ENCODE results near the gene BCDIN3D. TPM values are rescaled to one million over a fixed set of nuclear protein-coding genes. Genes with fewer than 3 reads are reported as not detected.

BCDIN3D gene
- total RNA-seq, 4 donors from 2014 or later = 0.20 to 2.4 (median 2.0) TPM

GRCh38 chr12:49807991-49808580 is 34.8 kb downstream of the BCDIN3D start:
- intact Hi-C loops (cut with DNase I; ENCODE audit: low total_unique reads) = no loop called here
- Histone ChIP-seq H3K36me3 (no peaks in the 10 kb centered on the region), H3K27ac (peak overlapping the region in 3 of 4 donors; percentile 6 to 73 (median 68)), H3K4me3 (no peak overlapping the region), H3K27me3 (no peaks in the 10 kb centered on the region), H3K4me1 (peaks cover 5 to 21% (median 11%) of the 10 kb centered on the region in 4 donors), H3K9me3 (no peaks in the 10 kb centered on the region)
- TF ChIP-seq POLR2AphosphoS5 (IDR thresholded peaks at IDR 0.05) (no peak), EP300 (IDR thresholded peaks at IDR 0.05; ENCODE audit: low read depth) (no peak), CTCF (IDR thresholded peaks at IDR 0.05) (no peak), POLR2A (IDR thresholded peaks at IDR 0.05) (no peak)
- in situ Hi-C loops (cut with MboI; ENCODE audit: low pct_ligation_motif_present in 1 of 4, low pct_unique_long_range_greater_than_20kb in 1 of 4, low sequenced_read_pairs in 3 of 4) = no loop called here
- no peak for DNase-seq
- 88 to 92% methylated on average over 8 to 12 of the region's 12 CpGs for whole genome bisulfite sequencing, 2 donors (ENCODE audit: low coverage in 1 of 2)

DNA sequence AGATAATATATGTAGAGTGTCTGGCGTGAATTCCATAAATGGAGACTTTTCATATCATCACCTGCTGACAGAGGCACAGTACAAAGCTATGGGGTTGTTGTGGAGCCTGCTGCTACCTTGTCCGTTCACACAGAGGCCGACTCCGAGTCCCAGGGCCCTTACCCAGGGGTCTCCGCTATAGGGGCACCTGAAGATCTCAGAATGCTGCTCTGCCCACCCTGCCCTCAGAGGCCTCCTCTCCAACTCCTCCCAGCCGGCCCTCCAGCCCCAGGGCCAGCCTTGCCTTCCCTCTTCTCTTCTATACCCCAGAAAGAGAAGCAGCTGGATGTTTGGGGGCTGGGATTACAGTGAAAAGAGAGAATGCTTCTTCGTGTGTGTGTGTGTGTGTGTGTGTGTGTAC is 36.0 kb downstream of the BCDIN3D start:
- H3K4me3 ChIP-seq = no peak overlapping the region
- no peak for DNase-seq
- intact Hi-C loops (cut with DNase I; ENCODE audit: low total_unique reads) (no loop called here), in situ Hi-C loops (cut with MboI; ENCODE audit: low pct_ligation_motif_present in 1 of 4, low pct_unique_long_range_greater_than_20kb in 1 of 4, low sequenced_read_pairs in 3 of 4) (no loop called here)
- H3K9me3 ChIP-seq = no peaks in the 10 kb centered on the region
- TF ChIP-seq POLR2A (IDR thresholded peaks at IDR 0.05) (no peak), CTCF (IDR thresholded peaks at IDR 0.05) (no peak), EP300 (IDR thresholded peaks at IDR 0.05; ENCODE audit: low read depth) (no peak), POLR2AphosphoS5 (IDR thresholded peaks at IDR 0.05) (no peak)
- H3K27me3 ChIP-seq = no peaks in the 10 kb centered on the region
- peaks cover 5 to 21% (median 11%) of the 10 kb centered on the region in 4 donors for H3K4me1 ChIP-seq
- H3K27ac ChIP-seq = no peak overlapping the region
- H3K36me3 ChIP-seq = no peaks in the 10 kb centered on the region
- 79 to 83% methylated on average over 4 to 7 of the region's 7 CpGs for WGBS, 2 donors (ENCODE audit: low coverage in 1 of 2)

- no peaks in the 10 kb centered on the region for H3K36me3 ChIP-seq
- H3K4me1 ChIP-seq = peaks cover 5 to 21% (median 11%) of the 10 kb centered on the region in 4 donors
- intact Hi-C loops (cut with DNase I; ENCODE audit: low total_unique reads) (no loop called here), in situ Hi-C loops (cut with MboI; ENCODE audit: low pct_ligation_motif_present in 1 of 4, low pct_unique_long_range_greater_than_20kb in 1 of 4, low sequenced_read_pairs in 3 of 4) (no loop called here)
- no peaks in the 10 kb centered on the region for H3K9me3 ChIP-seq
- 63 to 67% methylated on average over 5 to 7 of the region's 7 CpGs for WGBS, 2 donors (ENCODE audit: low coverage in 1 of 2)
- no peak overlapping the region for H3K27ac ChIP-seq
- H3K27me3 ChIP-seq = no peaks in the 10 kb centered on the region
- no peak for DNase-seq
- H3K4me3 ChIP-seq = no peak overlapping the region
- no peak for TF ChIP-seq EP300 (IDR thresholded peaks at IDR 0.05; ENCODE audit: low read depth)
- TF ChIP-seq CTCF (IDR thresholded peaks at IDR 0.05) = no peak
- no peak for TF ChIP-seq POLR2AphosphoS5 (IDR thresholded peaks at IDR 0.05)
- TF ChIP-seq POLR2A (IDR thresholded peaks at IDR 0.05) = no peak
Observed at GRCh38 chr12:49806321-49806813, 36.5 kb downstream of the BCDIN3D start.

DNA sequence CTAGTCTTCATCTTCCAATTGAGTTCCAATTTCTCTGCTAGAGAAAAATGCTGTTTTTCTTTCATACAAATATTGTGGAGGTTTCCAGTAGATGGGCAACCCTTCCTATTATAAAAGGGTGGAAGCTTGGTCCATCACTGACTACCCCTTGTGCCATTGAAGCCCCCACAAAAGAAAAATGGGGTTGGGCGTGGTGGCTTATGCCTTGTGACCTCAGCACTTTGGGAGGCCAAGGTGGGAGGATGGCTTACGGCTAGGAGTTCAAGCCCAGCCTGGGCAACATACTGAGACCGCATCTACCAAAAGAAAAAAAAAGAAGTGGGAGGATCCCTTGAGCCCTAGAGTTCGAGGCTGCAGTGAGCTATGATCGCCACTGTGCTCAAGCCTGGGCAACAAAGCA is 37.5 kb downstream of the BCDIN3D start:
- 90 to 100% methylated on average over 1 to 5 of the region's 5 CpGs for WGBS, 2 donors (ENCODE audit: low coverage in 1 of 2)
- in situ Hi-C loops (cut with MboI; ENCODE audit: low pct_ligation_motif_present in 1 of 4, low pct_unique_long_range_greater_than_20kb in 1 of 4, low sequenced_read_pairs in 3 of 4) (no loop called here), intact Hi-C loops (cut with DNase I; ENCODE audit: low total_unique reads) (no loop called here)
- TF ChIP-seq POLR2A (IDR thresholded peaks at IDR 0.05) = no peak
- no peak for TF ChIP-seq POLR2AphosphoS5 (IDR thresholded peaks at IDR 0.05)
- TF ChIP-seq EP300 (IDR thresholded peaks at IDR 0.05; ENCODE audit: low read depth) = no peak
- no peak for TF ChIP-seq CTCF (IDR thresholded peaks at IDR 0.05)
- no peak for DNase-seq
- Histone ChIP-seq H3K4me1 (peaks cover 4 to 21% (median 11%) of the 10 kb centered on the region in 4 donors), H3K36me3 (no peaks in the 10 kb centered on the region), H3K4me3 (no peak overlapping the region), H3K27me3 (no peaks in the 10 kb centered on the region), H3K27ac (no peak overlapping the region), H3K9me3 (no peaks in the 10 kb centered on the region)
